COLO829 (cell line): Measurements from ENCODE around the gene CHRNA3.
"Not testable (repeated sequence)": the region's sequence is repeated elsewhere in the genome, so short reads cannot be mapped to it uniquely, and the experiment has no call there.

Source experiments
- DNase-seq: peaks from one replicate; pipeline ENCODE4 v3.0.0; 2012; ENCODE audit warnings: low spot score

The CHRNA3 gene

DNA sequence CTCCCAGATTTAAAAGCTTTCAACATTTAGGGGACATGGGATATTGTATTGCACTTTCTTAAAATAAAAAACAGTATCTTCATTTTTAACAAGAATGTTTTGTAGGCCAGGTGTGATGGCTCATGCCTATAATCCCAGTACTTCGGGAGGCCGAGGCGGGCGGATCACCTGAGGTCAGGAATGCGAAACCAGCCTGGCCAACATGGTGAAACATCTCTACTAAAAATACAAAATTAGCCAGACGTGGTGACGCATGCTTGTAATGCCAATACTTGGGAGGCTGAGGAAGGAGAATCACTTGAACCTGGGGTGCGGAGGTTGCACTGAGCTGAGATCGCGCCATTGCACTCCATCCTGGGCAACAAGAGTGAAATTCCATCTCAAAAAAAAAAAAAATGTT lies 60.6 kb downstream of the CHRNA3 start:
- DNase-seq: not testable (repeated sequence)

DNA sequence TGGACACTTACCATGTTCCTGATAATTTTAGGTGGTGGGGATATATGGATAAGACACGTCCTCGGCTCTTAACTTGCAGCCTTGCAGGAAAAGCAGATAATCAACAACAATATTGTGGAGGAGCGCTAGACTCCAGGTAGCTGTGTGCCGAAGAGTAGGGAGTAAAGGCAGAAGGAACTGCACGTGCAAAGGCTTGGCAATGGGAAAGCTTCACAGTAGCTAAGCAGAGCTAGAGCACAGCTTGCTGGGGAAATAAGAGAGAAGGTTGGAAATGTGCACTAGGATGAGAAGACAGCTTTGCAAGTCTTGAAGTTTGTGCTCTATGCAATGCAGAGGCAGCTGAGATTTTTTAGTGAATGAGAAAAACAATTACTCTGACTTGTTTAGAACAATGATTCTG lies 68.2 kb downstream of the CHRNA3 start:
- DNase-seq: no peak

DNA sequence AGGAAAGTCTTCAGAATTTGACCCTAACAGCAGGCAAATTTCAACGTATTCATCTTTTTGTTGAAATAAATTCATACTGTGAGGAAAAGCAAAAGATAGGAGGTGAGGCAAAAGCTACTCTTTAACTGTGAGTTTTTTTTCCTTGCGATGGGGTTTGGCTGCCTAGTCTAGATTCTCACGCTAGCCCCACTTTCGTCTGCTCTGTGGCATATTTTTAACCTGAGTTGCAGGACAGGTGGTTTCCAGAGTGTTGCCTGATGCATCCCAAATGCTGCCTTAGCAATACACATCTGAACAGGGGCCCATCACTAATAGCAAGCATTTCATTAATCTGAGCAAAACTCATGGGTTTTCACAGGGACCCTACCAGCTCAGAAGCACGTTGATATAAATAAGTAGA lies 68.9 kb downstream of the CHRNA3 start:
- DNase-seq: no peak

DNA sequence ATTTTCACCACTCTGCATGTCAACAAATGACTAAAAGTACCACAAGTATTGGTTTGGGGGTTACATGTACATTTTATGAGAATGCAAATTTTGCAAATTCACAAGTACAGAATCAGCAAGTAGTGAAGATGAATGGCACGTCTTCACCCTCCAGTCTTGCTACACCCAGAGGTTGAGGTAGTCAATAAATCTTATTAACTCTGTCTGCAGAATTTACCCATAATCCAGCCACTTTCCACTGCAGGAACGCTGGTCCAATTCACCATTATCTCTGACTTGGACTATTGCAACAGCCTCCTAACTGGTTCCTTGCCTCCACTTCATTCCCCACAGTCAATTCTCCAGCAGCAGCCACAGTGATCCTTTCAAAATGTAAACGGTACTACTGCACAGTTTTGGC lies 70.0 kb downstream of the CHRNA3 start:
- DNase-seq: no peak

DNA sequence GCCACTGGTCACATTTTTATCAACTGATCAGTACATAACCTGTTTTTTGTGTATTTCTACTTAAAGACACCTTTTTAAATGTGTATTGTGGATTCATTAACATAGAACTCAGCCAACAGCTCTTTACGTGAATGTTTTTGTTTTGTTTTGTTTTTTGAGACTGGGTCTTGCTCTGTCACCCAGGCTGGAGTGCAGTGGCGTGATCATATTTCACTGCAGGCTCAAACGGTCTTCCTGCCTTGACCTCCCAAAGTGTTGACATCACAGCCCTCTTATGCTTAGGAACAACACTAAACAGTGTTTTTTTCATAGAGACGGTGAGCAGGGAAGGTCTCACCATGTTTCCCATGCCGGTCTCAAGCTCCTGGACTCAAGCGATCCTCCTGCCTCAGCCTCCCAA lies 70.6 kb downstream of the CHRNA3 start:
- no peak for DNase-seq
